GM21367 (cell line): ENCODE data around the gene FMO1.
A peak's percentile ranks its signal among the peaks of the same experiment; 100 is the strongest.
"Not testable (repeated sequence)": the region's sequence is repeated elsewhere in the genome, so short reads cannot be mapped to it uniquely, and the experiment has no call there.

Source experiments
- ATAC-seq: cut with Tn5 transposase; IDR thresholded peaks from one replicate; pipeline ENCODE4 v1.9.1; 2021; ENCODE audit not compliant: unreplicated experiment

The FMO1 gene

GRCh38 chr1:171248302-171248701, at the start of gene FMO1:
FMO1 (plus strand) TSS chr1:171248494; CDS start chr1:171258088, 9,594 bp downstream.
- no peak for ATAC-seq

GRCh38 chr1:171204296-171204695, 44.0 kb upstream of the FMO1 start:
- no peak for ATAC-seq

- no peak for ATAC-seq
These were observed 41.9 kb upstream of the FMO1 start for GRCh38 chr1:171206204-171206977.

- ATAC-seq = no peak
These were observed 41.3 kb upstream of the FMO1 start for GRCh38 chr1:171206978-171207355.

GRCh38 chr1:171207377-171207776, 40.9 kb upstream of the FMO1 start:
- ATAC-seq = no peak

- ATAC-seq = no peak
These were observed 37.9 kb upstream of the FMO1 start for GRCh38 chr1:171210355-171210754.

GRCh38 chr1:171212607-171213351, 35.5 kb upstream of the FMO1 start:
- no peak for ATAC-seq

GRCh38 chr1:171213559-171214454, 34.5 kb upstream of the FMO1 start:
- ATAC-seq = no peak

- ATAC-seq = no peak
These were observed 30.4 kb upstream of the FMO1 start for GRCh38 chr1:171217658-171218443.

- no peak for ATAC-seq
These were observed 29.6 kb upstream of the FMO1 start for GRCh38 chr1:171218661-171219060.

- ATAC-seq = no peak
These were observed 28.8 kb upstream of the FMO1 start for GRCh38 chr1:171219346-171220080.

- ATAC-seq = no peak
These were observed 28.2 kb upstream of the FMO1 start for GRCh38 chr1:171220081-171220420.

GRCh38 chr1:171220581-171221054, 27.7 kb upstream of the FMO1 start:
- no peak for ATAC-seq

GRCh38 chr1:171221665-171222591, 26.4 kb upstream of the FMO1 start:
- ATAC-seq = no peak

- no peak for ATAC-seq
These were observed 25.4 kb upstream of the FMO1 start for GRCh38 chr1:171222936-171223335.

GRCh38 chr1:171224257-171224656, 24.0 kb upstream of the FMO1 start:
- ATAC-seq = not testable (repeated sequence)

GRCh38 chr1:171226747-171227370, 21.4 kb upstream of the FMO1 start:
- peak; percentile 97 for ATAC-seq

GRCh38 chr1:171231326-171231725, 17.0 kb upstream of the FMO1 start:
- no peak for ATAC-seq
